HG03439 (cell line): ENCODE data around the gene TMEM42.

Experiments used
- ATAC-seq: cut with Tn5 transposase; IDR thresholded peaks from one replicate; pipeline ENCODE4 v1.9.1; 2021; ENCODE audit warnings: mild to moderate bottlenecking, moderate library complexity; ENCODE audit not compliant: unreplicated experiment

The TMEM42 gene

DNA sequence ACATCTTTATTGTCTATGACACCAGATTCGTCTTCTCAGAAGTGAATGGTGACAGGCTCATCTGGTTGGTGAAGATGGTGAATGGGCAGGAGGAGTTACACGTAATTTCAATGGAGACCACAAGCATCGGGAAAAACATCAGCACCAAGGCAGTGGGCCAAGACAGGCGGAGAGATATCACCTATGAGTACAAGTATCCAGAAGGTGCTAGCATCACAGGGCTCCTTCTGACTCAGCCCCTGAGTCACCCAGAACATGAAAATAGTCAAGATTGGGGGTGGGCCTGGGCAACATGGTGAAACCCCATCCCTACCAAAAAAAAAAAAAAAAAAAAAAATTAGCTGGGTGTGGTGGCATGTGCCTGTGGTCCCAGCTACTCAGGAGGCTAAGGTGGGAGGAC, 45.3 kb downstream of the TMEM42 start:
- ATAC-seq: no peak

DNA sequence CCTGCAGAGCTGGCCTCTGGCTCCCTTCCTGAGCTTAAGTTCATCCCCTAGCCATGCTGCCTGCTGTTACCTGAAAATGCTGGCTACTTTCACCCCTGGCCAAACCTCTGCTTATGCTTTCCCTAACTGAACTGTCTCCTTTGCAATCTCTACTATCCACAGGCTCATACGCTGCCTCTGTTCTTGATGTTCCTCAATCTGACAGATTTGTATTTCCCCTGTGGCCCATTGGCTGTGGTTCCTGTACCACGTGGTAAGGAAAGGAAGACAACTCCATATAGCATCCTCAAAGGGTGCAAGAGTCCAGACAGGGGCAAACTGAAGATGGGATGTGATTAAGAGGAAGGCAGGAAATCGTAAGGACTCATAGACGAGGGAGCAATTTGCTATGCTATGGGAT, 45.9 kb downstream of the TMEM42 start:
- ATAC-seq: no peak

DNA sequence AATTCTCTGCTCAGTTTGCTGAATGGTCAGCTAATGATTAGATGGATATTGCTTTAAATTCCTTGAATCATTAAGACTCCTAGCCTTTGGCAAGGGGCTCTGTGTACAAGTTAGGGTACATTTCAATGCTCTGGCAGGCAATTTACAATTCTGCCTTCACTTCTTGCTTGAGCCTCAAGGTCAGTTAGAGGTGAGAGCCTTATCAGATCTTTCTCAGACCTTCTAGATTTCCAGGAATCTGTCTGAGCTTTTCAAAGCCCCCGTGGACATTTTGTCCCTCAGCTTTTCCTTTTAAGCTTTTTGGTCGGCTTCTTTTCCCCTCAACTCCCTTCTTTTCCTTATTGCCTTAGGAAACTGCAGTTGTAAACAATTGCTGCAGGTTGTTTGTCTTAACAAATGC, 47.4 kb downstream of the TMEM42 start:
- ATAC-seq: no peak

DNA sequence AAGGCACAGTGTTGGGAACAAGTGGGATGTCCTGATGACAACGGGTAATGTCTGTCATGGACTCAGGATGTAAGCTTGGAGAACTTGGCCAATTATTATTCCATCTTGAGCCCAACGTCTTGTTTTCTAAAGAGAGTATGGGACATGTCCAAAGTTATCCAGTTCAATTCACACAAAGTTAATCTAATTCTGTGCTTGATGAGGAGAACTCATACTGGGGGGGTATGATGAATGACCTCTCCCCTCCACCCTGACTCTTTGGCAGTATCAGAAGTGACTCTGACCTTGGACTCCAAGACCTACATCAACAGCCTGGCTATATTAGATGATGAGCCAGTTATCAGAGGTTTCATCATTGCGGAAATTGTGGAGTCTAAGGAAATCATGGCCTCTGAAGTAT, 49.0 kb downstream of the TMEM42 start:
- no peak for ATAC-seq

DNA sequence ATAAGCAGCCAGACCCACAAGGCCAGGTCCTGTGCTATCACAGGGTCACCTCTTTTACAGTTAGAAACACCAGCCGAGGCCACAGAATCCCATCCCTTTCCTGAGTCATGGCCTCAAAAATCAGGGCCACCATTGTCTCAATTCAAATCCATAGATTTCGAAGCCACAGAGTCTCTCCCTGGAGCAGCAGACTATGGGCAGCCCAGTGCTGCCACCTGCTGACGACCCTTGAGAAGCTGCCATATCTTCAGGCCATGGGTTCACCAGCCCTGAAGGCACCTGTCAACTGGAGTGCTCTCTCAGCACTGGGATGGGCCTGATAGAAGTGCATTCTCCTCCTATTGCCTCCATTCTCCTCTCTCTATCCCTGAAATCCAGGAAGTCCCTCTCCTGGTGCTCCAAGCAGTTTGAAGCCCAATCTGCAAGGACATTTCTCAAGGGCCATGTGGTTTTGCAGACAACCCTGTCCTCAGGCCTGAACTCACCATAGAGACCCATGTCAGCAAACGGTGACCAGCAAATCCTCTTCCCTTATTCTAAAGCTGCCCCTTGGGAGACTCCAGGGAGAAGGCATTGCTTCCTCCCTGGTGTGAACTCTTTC, 52.3 kb downstream of the TMEM42 start:
- ATAC-seq: no peak

DNA sequence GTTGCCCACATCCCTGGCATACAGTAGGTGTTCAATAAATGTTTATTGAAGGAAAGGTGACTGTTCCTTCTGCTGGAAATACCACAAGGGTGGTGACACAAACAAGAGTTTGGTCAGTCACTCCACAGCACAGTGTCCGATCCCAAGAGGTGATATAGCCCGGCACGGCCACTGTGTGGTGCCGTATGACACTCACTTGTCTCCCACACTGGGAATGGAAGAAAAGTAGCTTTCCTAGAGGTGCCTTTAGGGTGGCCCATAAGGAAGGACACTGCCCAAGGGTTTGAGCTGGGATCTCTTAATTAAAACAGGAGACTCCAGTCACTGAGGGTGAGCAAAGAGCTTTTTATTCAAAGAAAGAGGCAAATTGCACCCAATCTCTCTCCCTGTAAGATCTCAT, 53.2 kb downstream of the TMEM42 start:
- no peak for ATAC-seq
